ENCODE results near the gene CNTNAP4. TPM values are rescaled to one million over a fixed set of nuclear protein-coding genes. Genes with fewer than 3 reads are reported as not detected.

Gene CNTNAP4
- total RNA-seq, 2 donors from 2014 or later: 0.05 to 0.57 TPM

GRCh38 chr16:76335180-76335974 lies 58.2 kb downstream of the CNTNAP4 start:
- H3K9me3 ChIP-seq: no peaks in the 10 kb centered on the region
- H3K27ac ChIP-seq: no peak overlapping the region
- 79% methylated on average over 3 of the region's 3 CpGs for WGBS
- no peak for DNase-seq (ENCODE audit: low spot score)
- no peak overlapping the region for H3K4me3 ChIP-seq
- no peak for TF ChIP-seq POLR2A (IDR thresholded peaks at IDR 0.05)
- no peak for TF ChIP-seq CTCF (IDR thresholded peaks at IDR 0.05)
- no peak for TF ChIP-seq POLR2AphosphoS5 (IDR thresholded peaks at IDR 0.05)
- H3K4me1 ChIP-seq (replicated peaks): no peaks in the 10 kb centered on the region
- intact Hi-C loops (cut with DNase I): no loop called here
- no peaks in the 10 kb centered on the region for H3K36me3 ChIP-seq
- H3K27me3 ChIP-seq (replicated peaks; ENCODE audit: insufficient read depth): no peaks in the 10 kb centered on the region

- no peaks in the 10 kb centered on the region for H3K27me3 ChIP-seq (replicated peaks; ENCODE audit: insufficient read depth)
- TF ChIP-seq POLR2AphosphoS5 (IDR thresholded peaks at IDR 0.05) (no peak), CTCF (IDR thresholded peaks at IDR 0.05) (no peak), POLR2A (IDR thresholded peaks at IDR 0.05) (no peak)
- no peak overlapping the region for H3K27ac ChIP-seq
- H3K4me3 ChIP-seq: no peak overlapping the region
- no peak for DNase-seq (ENCODE audit: low spot score)
- no peaks in the 10 kb centered on the region for H3K4me1 ChIP-seq (replicated peaks)
- WGBS: 88% methylated on average over 1 of the region's 1 CpG
- intact Hi-C loops (cut with DNase I): no loop called here
- no peaks in the 10 kb centered on the region for H3K36me3 ChIP-seq
- no peaks in the 10 kb centered on the region for H3K9me3 ChIP-seq
These were observed 58.9 kb downstream of the CNTNAP4 start for GRCh38 chr16:76336112-76336511.

- Histone ChIP-seq H3K27ac (no peak overlapping the region), H3K36me3 (no peaks in the 10 kb centered on the region), H3K9me3 (no peaks in the 10 kb centered on the region), H3K4me1 (replicated peaks) (no peaks in the 10 kb centered on the region), H3K4me3 (no peak overlapping the region), H3K27me3 (replicated peaks; ENCODE audit: insufficient read depth) (no peaks in the 10 kb centered on the region)
- intact Hi-C loops (cut with DNase I): no loop called here
- no peak for TF ChIP-seq CTCF (IDR thresholded peaks at IDR 0.05)
- no peak for TF ChIP-seq POLR2AphosphoS5 (IDR thresholded peaks at IDR 0.05)
- no peak for TF ChIP-seq POLR2A (IDR thresholded peaks at IDR 0.05)
- DNase-seq (ENCODE audit: low spot score): no peak
These were observed 61.3 kb downstream of the CNTNAP4 start for GRCh38 chr16:76338472-76338871.

GRCh38 chr16:76343769-76344168 lies 66.6 kb downstream of the CNTNAP4 start:
- H3K9me3 ChIP-seq: no peaks in the 10 kb centered on the region
- no peak overlapping the region for H3K4me3 ChIP-seq
- no peaks in the 10 kb centered on the region for H3K36me3 ChIP-seq
- no peaks in the 10 kb centered on the region for H3K4me1 ChIP-seq (replicated peaks)
- TF ChIP-seq POLR2AphosphoS5 (IDR thresholded peaks at IDR 0.05) (no peak), POLR2A (IDR thresholded peaks at IDR 0.05) (no peak), CTCF (IDR thresholded peaks at IDR 0.05) (no peak)
- intact Hi-C loops (cut with DNase I): no loop called here
- H3K27ac ChIP-seq: no peak overlapping the region
- DNase-seq (ENCODE audit: low spot score): no peak
- 60% methylated on average over 3 of the region's 3 CpGs for WGBS
- no peaks in the 10 kb centered on the region for H3K27me3 ChIP-seq (replicated peaks; ENCODE audit: insufficient read depth)

GRCh38 chr16:76345163-76345661 lies 68.0 kb downstream of the CNTNAP4 start:
- TF ChIP-seq POLR2AphosphoS5 (IDR thresholded peaks at IDR 0.05) (no peak), CTCF (IDR thresholded peaks at IDR 0.05) (no peak), POLR2A (IDR thresholded peaks at IDR 0.05) (no peak)
- DNase-seq (ENCODE audit: low spot score): no peak
- 93% methylated on average over 3 of the region's 3 CpGs for WGBS

More at GRCh38 chr16:76345163-76345661, 68.0 kb downstream of the CNTNAP4 start:
- no peaks in the 10 kb centered on the region for H3K9me3 ChIP-seq
- H3K27me3 ChIP-seq (replicated peaks; ENCODE audit: insufficient read depth): no peaks in the 10 kb centered on the region
- H3K27ac ChIP-seq: no peak overlapping the region
- no peak overlapping the region for H3K4me3 ChIP-seq
- H3K4me1 ChIP-seq (replicated peaks): no peaks in the 10 kb centered on the region
- no peaks in the 10 kb centered on the region for H3K36me3 ChIP-seq
- intact Hi-C loops (cut with DNase I): no loop called here

All from prostate gland (tissue), 2 donors.